ENCODE measurements around the gene PIWIL4.

Gene PIWIL4

GRCh38 chr11:94557421-94557820, 9.7 kb upstream of the PIWIL4 start:
- no peak for DNase-seq (ENCODE audit: low read depth)

GRCh38 chr11:94557992-94558391, 9.2 kb upstream of the PIWIL4 start:
- DNase-seq (ENCODE audit: low read depth): no peak
- in situ Hi-C loops (cut with HindIII; ENCODE audit: low sequenced_read_pairs): no loop called here
- no peak overlapping the region for H3K4me3 ChIP-seq (ENCODE audit: low read depth, low read length)
- TF ChIP-seq CTCF (IDR thresholded peaks at IDR 0.05; ENCODE audit: low read depth, low read length, missing control alignments): no peak

More at GRCh38 chr11:94557421-94557820, 9.7 kb upstream of the PIWIL4 start:
- in situ Hi-C loops (cut with HindIII; ENCODE audit: low sequenced_read_pairs): no loop called here
- no peak overlapping the region for H3K4me3 ChIP-seq (ENCODE audit: low read depth, low read length)
- TF ChIP-seq CTCF (IDR thresholded peaks at IDR 0.05; ENCODE audit: low read depth, low read length, missing control alignments): no peak

- no peak for DNase-seq (ENCODE audit: low read depth)
- no peak for TF ChIP-seq CTCF (IDR thresholded peaks at IDR 0.05; ENCODE audit: low read depth, low read length, missing control alignments)
- in situ Hi-C loops (cut with HindIII; ENCODE audit: low sequenced_read_pairs): no loop called here
- no peak overlapping the region for H3K4me3 ChIP-seq (ENCODE audit: low read depth, low read length)
Measured at GRCh38 chr11:94558468-94558867, 8.7 kb upstream of the PIWIL4 start.

- no peak for TF ChIP-seq CTCF (IDR thresholded peaks at IDR 0.05; ENCODE audit: low read depth, low read length, missing control alignments)
- H3K4me3 ChIP-seq (ENCODE audit: low read depth, low read length): no peak overlapping the region
- no peak for DNase-seq (ENCODE audit: low read depth)
- in situ Hi-C loops (cut with HindIII; ENCODE audit: low sequenced_read_pairs): no loop called here
Measured at GRCh38 chr11:94558932-94559331, 8.2 kb upstream of the PIWIL4 start.

GRCh38 chr11:94559361-94559760, 7.8 kb upstream of the PIWIL4 start:
- no peak for TF ChIP-seq CTCF (IDR thresholded peaks at IDR 0.05; ENCODE audit: low read depth, low read length, missing control alignments)
- no peak for DNase-seq (ENCODE audit: low read depth)
- no peak overlapping the region for H3K4me3 ChIP-seq (ENCODE audit: low read depth, low read length)
- in situ Hi-C loops (cut with HindIII; ENCODE audit: low sequenced_read_pairs): no loop called here

- DNase-seq (ENCODE audit: low read depth): no peak
- in situ Hi-C loops (cut with HindIII; ENCODE audit: low sequenced_read_pairs): no loop called here
- H3K4me3 ChIP-seq (ENCODE audit: low read depth, low read length): no peak overlapping the region
Measured at GRCh38 chr11:94560834-94561233, 6.3 kb upstream of the PIWIL4 start.

More at GRCh38 chr11:94560834-94561233, 6.3 kb upstream of the PIWIL4 start:
- no peak for TF ChIP-seq CTCF (IDR thresholded peaks at IDR 0.05; ENCODE audit: low read depth, low read length, missing control alignments)
